Activated T-helper 1 cell treated with Interleukin-2 at 50 U/mL for 16 hours (primary cell): ENCODE results near the gene PADI6.
"Not testable (repeated sequence)": the region's sequence is repeated elsewhere in the genome, so short reads cannot be mapped to it uniquely, and the experiment has no call there.

Source experiments
- DNase-seq: peaks from one replicate; pipeline ENCODE4 v3.0.0-alpha.2; 2020; ENCODE audit warnings: low read depth

Gene PADI6

GRCh38 chr1:17371896-17372295, at the start of gene PADI6:
PADI6 (plus strand) TSS chr1:17372196; CDS start chr1:17372246, 50 bp downstream.
- no peak for DNase-seq

- DNase-seq = no peak
Observed at GRCh38 chr1:17328855-17329254, 43.1 kb upstream of the PADI6 start.

- DNase-seq = no peak
Observed at GRCh38 chr1:17329610-17330009, 42.4 kb upstream of the PADI6 start.

- DNase-seq = no peak
Observed at GRCh38 chr1:17330856-17331255, 41.1 kb upstream of the PADI6 start.

GRCh38 chr1:17333081-17333480, 38.9 kb upstream of the PADI6 start:
- no peak for DNase-seq

GRCh38 chr1:17335821-17336710, 35.9 kb upstream of the PADI6 start:
- peak; percentile 14 for DNase-seq

- DNase-seq = no peak
Observed at GRCh38 chr1:17338706-17339493, 33.1 kb upstream of the PADI6 start.

GRCh38 chr1:17339521-17339920, 32.5 kb upstream of the PADI6 start:
- no peak for DNase-seq

- DNase-seq = no peak
Observed at GRCh38 chr1:17340358-17340757, 31.6 kb upstream of the PADI6 start.

- no peak for DNase-seq
Observed at GRCh38 chr1:17342014-17342441, 30.0 kb upstream of the PADI6 start.

GRCh38 chr1:17345506-17345905, 26.5 kb upstream of the PADI6 start:
- not testable (repeated sequence) for DNase-seq

GRCh38 chr1:17346046-17346789, 25.8 kb upstream of the PADI6 start:
- DNase-seq = no peak

- DNase-seq = no peak
Observed at GRCh38 chr1:17347769-17348592, 24.0 kb upstream of the PADI6 start.

GRCh38 chr1:17348593-17349234, 23.3 kb upstream of the PADI6 start:
- no peak for DNase-seq

GRCh38 chr1:17350083-17350482, 21.9 kb upstream of the PADI6 start:
- DNase-seq = no peak

- DNase-seq = no peak
Observed at GRCh38 chr1:17350928-17351446, 21.0 kb upstream of the PADI6 start.

- no peak for DNase-seq
Observed at GRCh38 chr1:17351598-17352324, 20.2 kb upstream of the PADI6 start.

GRCh38 chr1:17352419-17352909, 19.5 kb upstream of the PADI6 start:
- no peak for DNase-seq

- DNase-seq = no peak
Observed at GRCh38 chr1:17355898-17356297, 16.1 kb upstream of the PADI6 start.
